ENCODE data around the gene TNFSF18.
A peak's percentile ranks its signal among the peaks of the same experiment; 100 is the strongest.

Gene TNFSF18

DNA sequence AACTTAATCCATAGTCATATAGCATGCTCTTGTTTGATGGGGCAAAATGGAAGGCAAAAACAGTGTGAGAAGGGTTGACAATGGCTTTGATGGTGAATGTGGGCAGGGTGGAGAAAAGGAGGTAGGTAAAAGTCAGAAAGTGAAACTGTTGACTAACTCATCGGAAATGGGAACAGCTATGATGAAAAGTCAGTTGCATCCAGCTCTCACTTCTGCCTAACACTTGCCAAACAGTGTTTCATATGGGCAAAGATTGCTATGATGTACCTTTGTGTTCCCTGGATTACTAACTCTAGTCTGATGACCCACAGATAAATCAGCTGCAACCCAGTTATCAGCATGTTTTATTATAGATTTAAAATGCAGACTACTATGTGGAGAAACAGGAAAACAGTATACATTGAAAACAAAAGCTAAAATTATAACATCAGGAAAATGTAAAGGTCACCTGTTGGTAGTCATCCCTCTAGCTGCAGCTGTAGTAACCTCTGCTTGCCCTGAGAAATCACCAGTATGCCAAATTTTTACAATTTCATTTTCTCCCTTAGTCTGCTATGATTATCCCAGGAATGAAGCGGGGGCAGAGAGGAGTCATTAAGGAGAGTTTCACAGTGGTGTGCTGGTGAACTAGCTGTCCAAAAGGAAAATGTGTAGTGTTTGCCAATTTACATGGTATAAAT, 11.7 kb downstream of the TNFSF18 start:
- DNase-seq = no peak

DNA sequence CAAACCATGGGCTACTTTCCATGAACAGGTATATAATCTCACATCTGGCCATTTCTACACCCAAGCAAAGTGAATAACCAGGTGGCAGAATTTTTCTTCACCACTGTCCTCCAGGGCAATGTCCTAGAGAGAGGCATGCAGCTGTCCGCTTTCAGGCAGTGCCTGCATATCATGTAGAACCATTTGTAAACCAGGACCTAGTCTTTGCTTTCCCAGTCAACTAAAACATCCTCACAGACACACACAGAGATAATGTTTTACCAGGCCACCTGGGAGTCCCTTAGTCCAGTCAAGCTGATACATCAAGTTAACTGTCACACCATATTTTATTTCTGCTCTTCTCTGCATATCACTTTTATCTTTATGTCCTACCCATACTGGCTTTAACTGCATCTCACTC, 26.2 kb downstream of the TNFSF18 start:
- no peak for DNase-seq

DNA sequence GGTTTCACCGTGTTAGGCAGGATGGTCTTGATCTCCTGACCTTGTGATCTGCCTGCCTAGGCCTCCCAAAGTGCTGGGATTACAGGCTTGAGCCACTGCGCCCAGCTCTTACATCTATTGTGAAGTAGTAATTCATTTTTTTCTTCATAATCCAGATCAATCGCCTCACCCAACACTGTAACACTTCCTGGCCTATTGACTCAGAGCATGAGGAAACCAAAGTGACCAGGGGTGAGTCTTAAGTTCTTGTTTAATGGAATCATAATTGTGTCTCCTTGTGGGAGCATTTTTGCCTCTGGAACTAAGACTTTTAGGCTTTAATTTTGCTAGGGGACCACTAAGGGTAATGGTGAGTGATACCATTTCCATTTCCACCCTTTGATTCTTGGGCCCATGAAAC, 27.4 kb downstream of the TNFSF18 start:
- no peak for DNase-seq

DNA sequence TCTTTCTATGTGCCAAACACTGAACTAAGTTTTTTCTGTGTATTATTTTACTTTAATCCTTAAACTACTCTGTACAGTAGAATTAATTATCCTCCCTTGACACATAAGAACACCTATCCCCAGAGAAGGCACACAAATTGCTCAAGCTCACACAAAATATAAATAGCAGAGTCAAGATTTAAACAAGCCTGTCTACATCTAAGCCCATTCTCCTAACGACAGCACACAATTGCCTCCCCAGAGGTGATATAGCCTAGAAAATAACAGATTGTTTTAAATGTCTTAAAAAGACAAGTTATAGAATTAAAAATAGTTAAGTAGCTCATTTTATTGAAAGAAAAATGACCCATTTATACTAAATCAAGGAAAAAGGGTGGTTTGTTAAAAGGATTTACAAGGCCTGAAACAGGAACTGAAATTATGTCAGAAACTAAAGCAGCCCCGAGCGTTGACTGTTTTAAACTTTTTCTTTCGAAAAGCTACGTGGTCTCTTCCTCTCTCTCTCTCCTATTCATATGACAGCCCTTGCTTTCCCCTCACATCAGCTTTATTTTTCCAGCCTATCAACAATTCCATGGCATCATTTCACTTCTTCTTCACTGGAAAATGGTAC, 30.5 kb downstream of the TNFSF18 start:
- DNase-seq = no peak

DNA sequence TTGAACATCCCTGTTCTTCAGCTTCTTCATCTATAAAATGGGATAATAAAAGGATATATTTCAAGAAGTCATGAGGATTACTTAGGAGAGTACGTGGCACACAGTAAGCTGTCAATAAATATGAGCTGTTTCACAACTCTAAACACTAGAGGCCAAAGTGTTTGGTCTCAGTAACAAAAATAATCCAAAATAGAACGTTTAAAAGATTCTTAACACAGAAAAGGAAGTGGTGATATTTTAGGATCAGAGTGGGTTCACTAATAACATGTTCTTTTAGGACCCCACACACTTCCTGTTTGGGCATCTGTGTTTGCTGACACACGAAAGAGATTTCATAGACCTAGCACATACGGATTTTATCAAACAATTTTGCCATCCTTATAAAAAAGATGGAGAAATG, 32.9 kb downstream of the TNFSF18 start:
- DNase-seq = no peak

DNA sequence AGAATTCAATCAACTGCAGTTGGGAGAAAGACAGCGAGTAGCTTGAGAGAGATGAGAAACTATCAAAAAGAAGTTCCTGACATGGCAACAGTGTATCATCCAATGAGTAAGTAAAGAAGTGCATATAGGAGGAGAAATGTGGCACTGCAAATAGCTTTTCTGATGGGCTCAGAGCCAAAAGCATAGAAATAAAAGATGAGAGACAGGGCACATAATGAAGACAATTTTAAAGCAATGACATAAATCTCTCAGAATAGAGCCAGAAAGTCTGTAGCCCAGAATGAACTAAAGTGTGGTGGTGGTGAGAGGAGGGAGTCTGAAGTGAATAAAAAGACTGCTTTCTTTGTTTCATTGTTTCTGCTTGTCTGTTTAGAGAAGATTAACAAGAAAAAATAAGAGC, 34.3 kb downstream of the TNFSF18 start:
- no peak for DNase-seq

DNA sequence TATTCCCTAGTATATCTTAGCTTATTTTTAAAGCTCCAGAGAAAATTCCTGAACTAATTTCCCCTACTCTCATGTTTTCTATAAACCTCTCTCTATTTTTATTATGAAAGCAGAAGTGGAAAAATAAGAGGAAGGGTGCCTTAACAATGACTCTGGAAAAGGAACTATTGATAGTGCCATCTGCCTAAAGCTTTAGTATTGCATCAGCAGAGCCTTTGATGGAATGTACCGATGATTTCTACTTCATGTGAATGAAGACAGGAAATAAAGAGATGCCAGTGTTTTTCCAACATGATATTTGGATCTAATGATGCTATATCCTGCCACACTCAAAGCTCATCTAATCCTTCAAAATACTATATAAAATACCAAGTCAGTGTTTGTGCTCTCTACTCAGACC, 35.1 kb downstream of the TNFSF18 start:
- no peak for DNase-seq

DNA sequence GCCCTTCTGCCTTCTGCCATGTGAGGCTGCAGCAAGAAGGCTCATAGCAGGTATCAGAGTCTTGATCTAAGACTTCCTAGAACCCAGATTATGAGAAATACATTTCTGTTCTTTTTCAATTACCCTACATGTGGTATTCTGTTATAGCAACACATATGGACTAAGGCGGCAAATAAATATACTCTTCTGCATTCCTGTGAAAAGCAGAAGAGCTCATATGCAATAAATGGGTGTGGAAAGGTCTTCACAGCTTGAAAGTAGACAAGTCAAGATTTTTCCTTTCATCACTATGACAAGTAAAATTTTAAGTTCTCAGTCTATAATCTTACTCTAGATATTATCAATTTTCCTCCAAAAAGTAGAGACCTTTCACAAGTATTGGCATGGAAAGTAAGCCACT, 36.6 kb downstream of the TNFSF18 start:
- no peak for DNase-seq

DNA sequence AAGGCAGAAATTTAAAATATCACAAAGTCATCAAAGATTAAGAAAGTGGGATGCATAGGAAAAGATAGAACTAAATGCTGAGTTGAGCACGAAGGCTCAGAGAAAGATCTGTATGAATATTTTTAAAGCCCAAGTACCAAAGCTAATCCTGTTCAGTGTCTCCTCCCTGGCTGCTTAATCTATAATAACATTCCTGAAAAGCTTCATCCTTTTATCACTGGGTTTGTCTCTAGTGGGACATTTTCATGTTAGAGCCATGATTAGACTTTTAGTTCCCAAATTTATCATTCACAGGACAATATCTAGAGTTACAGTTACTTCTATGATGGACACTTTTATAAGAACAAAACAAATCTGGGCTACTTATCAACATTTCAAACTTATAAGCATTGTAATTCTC, 38.6 kb downstream of the TNFSF18 start:
- no peak for DNase-seq

DNA sequence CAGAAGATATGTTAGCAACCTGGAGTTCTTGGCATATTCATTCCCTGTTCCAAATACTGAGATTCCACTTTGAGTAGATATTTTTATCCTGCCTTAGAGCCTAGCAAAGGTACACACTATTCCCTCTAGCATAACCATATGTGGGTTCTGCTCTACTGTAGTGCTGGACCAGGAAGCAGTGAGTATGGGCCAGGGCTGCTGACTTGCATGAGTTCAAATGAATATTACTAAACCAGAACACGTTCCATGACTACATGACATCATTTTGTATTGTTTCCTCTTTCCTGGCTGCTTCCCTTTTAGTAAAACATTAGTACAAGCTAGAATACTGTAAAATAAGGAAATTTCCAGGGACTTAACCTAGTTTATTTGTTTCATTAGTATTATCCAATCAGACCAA, 41.1 kb downstream of the TNFSF18 start:
- DNase-seq = no peak

DNA sequence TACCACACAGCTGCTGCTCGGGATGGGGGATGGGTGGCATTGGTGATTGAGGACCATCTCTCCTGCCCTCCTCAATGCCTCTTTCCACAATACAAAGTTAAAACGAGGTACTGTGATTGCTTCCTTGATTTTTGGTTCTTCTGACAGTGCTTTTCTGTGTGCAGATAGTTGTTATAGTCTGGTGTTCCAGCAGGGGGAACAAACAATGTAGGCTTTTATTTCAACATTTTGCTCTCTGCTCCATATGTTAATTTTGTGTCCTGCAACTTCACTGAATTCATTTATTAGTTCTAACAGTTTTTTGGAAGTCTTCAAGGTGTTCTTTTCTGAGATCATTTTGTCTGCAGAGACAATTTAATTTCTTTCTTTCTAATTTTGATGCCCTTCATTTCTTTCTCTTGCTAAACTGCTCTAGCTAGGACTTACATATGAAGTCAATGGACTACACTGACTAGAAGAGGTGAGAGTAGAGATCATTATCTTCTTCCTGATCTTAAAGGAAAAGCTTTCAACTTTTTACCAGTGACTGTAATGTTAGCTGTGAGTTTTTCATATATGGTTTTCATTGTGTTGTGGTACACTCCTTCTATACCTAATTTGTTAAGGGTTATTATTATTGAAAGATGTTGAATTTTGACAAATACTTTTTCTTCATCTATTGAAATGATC, 45.4 kb downstream of the TNFSF18 start:
- no peak for DNase-seq

DNA sequence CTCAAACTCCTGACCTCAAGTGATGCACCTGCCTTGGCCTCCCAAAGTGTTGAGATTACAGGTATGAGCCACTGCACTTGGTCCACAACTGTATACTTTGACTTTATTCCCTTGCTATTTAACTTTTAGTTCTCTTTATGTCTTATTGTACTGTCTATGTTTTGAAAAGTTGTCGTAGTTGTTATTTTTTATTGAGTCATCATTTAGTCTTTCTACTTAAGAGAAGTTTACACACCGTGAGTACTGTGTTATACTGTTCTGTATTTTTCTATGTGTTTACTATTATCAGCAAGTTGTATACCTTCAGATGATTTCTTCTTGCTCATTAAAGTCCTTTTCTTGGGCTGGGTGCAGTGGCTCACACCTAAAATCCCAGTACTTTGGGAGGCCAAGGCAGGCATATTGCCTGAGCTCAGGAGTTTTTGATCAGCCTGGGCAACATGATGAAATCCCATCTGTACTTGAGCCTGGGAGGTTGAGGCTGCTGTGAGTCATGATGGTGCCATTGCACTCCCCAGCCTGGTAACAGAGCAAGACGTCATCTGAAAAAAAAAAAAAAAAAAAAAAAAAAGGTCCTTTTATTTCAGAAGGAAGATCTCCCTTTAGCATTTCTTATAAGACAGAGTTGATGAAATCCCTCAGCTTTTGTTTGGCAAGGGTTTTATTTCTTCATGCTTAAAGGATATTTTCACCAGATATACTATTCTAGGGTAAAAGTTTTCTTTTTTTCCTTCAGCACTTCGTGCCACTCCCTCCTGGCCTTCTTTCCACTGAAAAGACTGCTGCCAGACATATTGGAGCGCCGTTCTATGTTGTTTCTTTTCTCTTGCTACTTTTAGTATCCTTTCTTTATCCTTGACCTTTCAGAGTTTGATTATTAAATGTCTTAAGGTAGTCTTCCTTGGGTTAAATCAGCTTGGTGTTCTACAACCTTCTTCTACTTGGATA, 47.6 kb downstream of the TNFSF18 start:
- peak; percentile 78 for DNase-seq

DNA sequence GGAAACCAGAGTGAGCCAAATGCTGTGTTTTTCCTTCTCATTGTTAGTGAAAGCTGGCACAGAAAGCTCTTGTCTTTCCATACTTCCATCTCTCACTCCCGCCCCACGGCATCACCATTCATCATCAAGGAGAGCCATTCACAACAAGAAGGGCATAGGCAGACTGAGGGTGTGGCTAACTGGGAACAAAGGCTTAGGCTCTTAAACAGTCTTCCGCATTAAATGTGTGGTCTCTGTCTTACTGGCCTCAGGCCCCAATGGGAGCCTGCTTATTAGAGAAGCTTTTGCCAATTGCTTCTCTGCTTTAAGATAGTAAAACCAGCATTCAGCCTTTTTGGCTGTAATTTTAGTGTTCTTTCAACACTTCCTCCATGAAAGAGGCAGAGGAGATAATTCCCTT, 51.4 kb downstream of the TNFSF18 start:
- DNase-seq = no peak

DNA sequence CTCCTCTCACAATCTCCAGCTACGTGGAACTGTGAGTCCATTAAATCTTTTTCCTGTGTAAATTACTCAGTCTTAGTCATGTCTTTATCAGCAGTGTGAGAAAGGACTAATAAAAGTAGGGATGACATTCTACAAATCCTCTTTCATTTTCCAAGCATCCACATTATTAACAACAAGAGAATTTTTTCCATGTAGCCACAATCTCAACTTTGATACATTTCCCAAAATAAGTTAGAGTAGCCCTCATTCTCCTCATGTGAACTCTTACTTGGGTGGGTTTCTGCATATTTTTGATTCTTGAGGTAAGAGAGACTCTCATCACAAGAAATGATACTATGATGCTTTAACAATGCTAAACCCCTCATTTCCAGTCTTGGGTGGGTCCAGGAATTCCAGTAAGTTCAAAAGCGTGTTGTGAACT, 52.8 kb downstream of the TNFSF18 start:
- peak; percentile 66 for DNase-seq

DNA sequence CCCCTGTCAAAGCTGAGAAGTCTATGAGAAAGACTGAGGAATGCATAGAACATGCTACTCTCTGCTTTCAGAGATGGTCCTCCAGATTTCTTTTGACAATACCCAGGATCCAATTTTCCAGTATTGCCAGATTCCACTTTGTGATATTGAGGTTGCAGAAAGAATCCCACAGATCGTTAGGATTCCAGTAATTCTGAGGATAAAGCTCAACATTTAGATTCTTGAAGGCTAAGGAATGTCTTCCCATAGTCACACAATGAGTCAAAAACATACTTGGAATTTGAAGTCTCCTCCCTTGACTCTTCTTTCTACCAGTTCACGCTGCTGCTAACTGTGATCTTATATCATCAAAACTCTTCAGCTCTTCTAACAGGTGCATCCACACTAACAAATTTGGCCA, 57.1 kb downstream of the TNFSF18 start:
- DNase-seq = peak; percentile 81

DNA sequence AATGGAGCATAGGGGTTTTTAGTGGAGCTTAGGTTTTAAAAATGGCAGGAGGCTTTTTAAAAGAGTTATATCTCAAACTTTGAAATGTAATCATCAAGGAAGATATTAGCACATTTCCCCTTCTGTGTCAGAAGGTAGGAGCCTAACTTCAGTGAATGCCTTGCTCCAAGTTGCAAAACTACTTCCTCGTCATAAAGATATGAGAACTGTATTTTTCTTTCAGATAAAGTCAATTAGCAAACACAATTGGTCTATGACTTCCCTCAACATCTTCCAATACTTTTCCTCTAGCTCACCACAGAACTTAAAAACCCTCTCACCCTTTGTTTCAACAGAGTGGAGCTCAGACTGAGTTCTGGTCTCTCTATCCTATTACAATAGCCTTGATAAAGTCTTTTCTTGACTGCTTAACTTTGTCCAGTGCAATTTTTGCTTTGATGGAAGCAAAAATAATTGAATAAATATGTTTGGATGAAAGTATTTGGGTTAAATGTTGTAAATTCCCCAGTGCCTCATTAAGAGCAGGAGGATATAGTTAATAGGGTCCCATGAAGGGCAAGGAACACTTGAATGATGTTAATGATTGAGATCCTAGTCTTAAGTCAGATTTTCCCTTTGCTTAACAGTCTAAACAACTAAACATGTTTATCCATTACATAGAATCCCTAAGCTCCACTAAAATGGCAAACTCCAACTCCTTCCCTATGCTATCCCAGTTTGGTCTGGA, 58.9 kb downstream of the TNFSF18 start:
- peak; percentile 13 for DNase-seq

DNA sequence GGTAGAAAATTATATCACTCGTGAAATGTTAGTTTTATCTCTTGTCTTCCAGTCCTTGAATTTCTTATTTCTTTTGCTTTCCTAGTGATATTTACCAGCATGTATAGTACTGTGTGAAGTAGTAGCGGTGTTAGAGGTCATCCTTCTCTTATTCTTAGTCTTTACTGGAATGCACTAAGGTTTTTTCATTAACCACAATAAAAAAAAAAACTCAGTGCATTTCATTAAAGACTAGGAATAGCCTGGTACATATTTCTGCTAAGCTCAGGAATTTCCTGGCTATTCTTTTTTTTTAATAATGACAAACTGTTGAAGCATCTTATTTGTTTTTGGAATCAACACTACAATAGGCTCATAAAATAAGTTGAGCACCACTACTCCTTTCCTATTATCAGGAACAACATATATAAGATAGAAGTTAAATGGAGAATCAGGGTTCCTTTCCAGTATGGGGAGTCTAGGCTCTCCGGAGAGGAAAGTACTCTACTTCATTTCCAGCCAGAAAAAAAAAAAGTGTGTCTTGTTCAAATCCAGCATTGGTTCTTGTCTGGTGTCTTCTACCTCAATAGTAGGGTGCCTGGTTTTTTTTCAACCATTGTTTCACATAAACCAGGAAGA, 60.0 kb downstream of the TNFSF18 start:
- DNase-seq = peak; percentile 83

Data from NCI-H226 (cell line).